ENCODE measurements around the gene UMODL1.

The UMODL1 gene

GRCh38 chr21:42154237-42155044 lies 83.3 kb downstream of the UMODL1 start:
- H3K27ac ChIP-seq (ENCODE audit: low read length): no peak overlapping the region
- no peaks in the 10 kb centered on the region for H3K9me3 ChIP-seq (ENCODE audit: control insufficient read depth in 2 of 2, low read length in 2 of 2)
- no peak overlapping the region for H3K4me3 ChIP-seq (ENCODE audit: low read length in 2 of 2)
- peaks cover 6 to 11% of the 10 kb centered on the region in 2 donors for H3K27me3 ChIP-seq (ENCODE audit: control insufficient read depth in 1 of 2, insufficient read depth in 2 of 2, low read length in 2 of 2)
- no peaks in the 10 kb centered on the region for H3K4me1 ChIP-seq (ENCODE audit: control insufficient read depth, insufficient read depth, low read length)
- no peaks in the 10 kb centered on the region for H3K36me3 ChIP-seq (ENCODE audit: control insufficient read depth in 2 of 2, insufficient read depth in 2 of 2, low read length in 2 of 2)
- no peak overlapping the region for H3K9ac ChIP-seq (ENCODE audit: low read length in 2 of 2)

GRCh38 chr21:42155045-42155855 lies 84.1 kb downstream of the UMODL1 start:
- Histone ChIP-seq H3K36me3 (ENCODE audit: control insufficient read depth in 2 of 2, insufficient read depth in 2 of 2, low read length in 2 of 2) (no peaks in the 10 kb centered on the region), H3K4me1 (ENCODE audit: control insufficient read depth, insufficient read depth, low read length) (no peaks in the 10 kb centered on the region), H3K27ac (ENCODE audit: low read length) (no peak overlapping the region), H3K9me3 (ENCODE audit: control insufficient read depth in 2 of 2, low read length in 2 of 2) (no peaks in the 10 kb centered on the region), H3K4me3 (ENCODE audit: low read length in 2 of 2) (no peak overlapping the region), H3K27me3 (ENCODE audit: control insufficient read depth in 1 of 2, insufficient read depth in 2 of 2, low read length in 2 of 2) (peaks cover 6 to 12% of the 10 kb centered on the region in 2 donors), H3K9ac (ENCODE audit: low read length in 2 of 2) (no peak overlapping the region)

GRCh38 chr21:42156690-42157605 lies 85.8 kb downstream of the UMODL1 start:
- Histone ChIP-seq H3K36me3 (ENCODE audit: control insufficient read depth in 2 of 2, insufficient read depth in 2 of 2, low read length in 2 of 2) (no peaks in the 10 kb centered on the region), H3K4me1 (ENCODE audit: control insufficient read depth, insufficient read depth, low read length) (no peaks in the 10 kb centered on the region), H3K27ac (ENCODE audit: low read length) (no peak overlapping the region), H3K27me3 (ENCODE audit: control insufficient read depth in 1 of 2, insufficient read depth in 2 of 2, low read length in 2 of 2) (peaks cover 6 to 12% of the 10 kb centered on the region in 2 donors), H3K9me3 (ENCODE audit: control insufficient read depth in 2 of 2, low read length in 2 of 2) (no peaks in the 10 kb centered on the region), H3K9ac (ENCODE audit: low read length in 2 of 2) (no peak overlapping the region), H3K4me3 (ENCODE audit: low read length in 2 of 2) (no peak overlapping the region)

- no peak overlapping the region for H3K4me3 ChIP-seq (ENCODE audit: low read length in 2 of 2)
- no peaks in the 10 kb centered on the region for H3K9me3 ChIP-seq (ENCODE audit: control insufficient read depth in 2 of 2, low read length in 2 of 2)
- no peak overlapping the region for H3K9ac ChIP-seq (ENCODE audit: low read length in 2 of 2)
- no peaks in the 10 kb centered on the region for H3K4me1 ChIP-seq (ENCODE audit: control insufficient read depth, insufficient read depth, low read length)
- H3K36me3 ChIP-seq (ENCODE audit: control insufficient read depth in 2 of 2, insufficient read depth in 2 of 2, low read length in 2 of 2): no peaks in the 10 kb centered on the region
- peaks cover 6 to 12% of the 10 kb centered on the region in 2 donors for H3K27me3 ChIP-seq (ENCODE audit: control insufficient read depth in 1 of 2, insufficient read depth in 2 of 2, low read length in 2 of 2)
- H3K27ac ChIP-seq (ENCODE audit: low read length): no peak overlapping the region
These were observed 86.6 kb downstream of the UMODL1 start for GRCh38 chr21:42157606-42158310.

- no peak overlapping the region for H3K4me3 ChIP-seq (ENCODE audit: low read length in 2 of 2)
- H3K9me3 ChIP-seq (ENCODE audit: control insufficient read depth in 2 of 2, low read length in 2 of 2): no peaks in the 10 kb centered on the region
- H3K36me3 ChIP-seq (ENCODE audit: control insufficient read depth in 2 of 2, insufficient read depth in 2 of 2, low read length in 2 of 2): no peaks in the 10 kb centered on the region
- H3K9ac ChIP-seq (ENCODE audit: low read length in 2 of 2): no peak overlapping the region
- no peaks in the 10 kb centered on the region for H3K4me1 ChIP-seq (ENCODE audit: control insufficient read depth, insufficient read depth, low read length)
- peaks cover 6 to 12% of the 10 kb centered on the region in 2 donors for H3K27me3 ChIP-seq (ENCODE audit: control insufficient read depth in 1 of 2, insufficient read depth in 2 of 2, low read length in 2 of 2)
- no peak overlapping the region for H3K27ac ChIP-seq (ENCODE audit: low read length)
These were observed 87.7 kb downstream of the UMODL1 start for GRCh38 chr21:42158846-42159245.

- H3K4me3 ChIP-seq (ENCODE audit: low read length in 2 of 2): no peak overlapping the region
- H3K27ac ChIP-seq (ENCODE audit: low read length): no peak overlapping the region
- no peak overlapping the region for H3K9ac ChIP-seq (ENCODE audit: low read length in 2 of 2)
- H3K27me3 ChIP-seq (ENCODE audit: control insufficient read depth in 1 of 2, insufficient read depth in 2 of 2, low read length in 2 of 2): peaks cover 6 to 12% of the 10 kb centered on the region in 2 donors
- H3K4me1 ChIP-seq (ENCODE audit: control insufficient read depth, insufficient read depth, low read length): no peaks in the 10 kb centered on the region
- no peaks in the 10 kb centered on the region for H3K9me3 ChIP-seq (ENCODE audit: control insufficient read depth in 2 of 2, low read length in 2 of 2)
- no peaks in the 10 kb centered on the region for H3K36me3 ChIP-seq (ENCODE audit: control insufficient read depth in 2 of 2, insufficient read depth in 2 of 2, low read length in 2 of 2)
These were observed 88.5 kb downstream of the UMODL1 start for GRCh38 chr21:42159560-42160110.

GRCh38 chr21:42160111-42160721 lies 89.1 kb downstream of the UMODL1 start:
- Histone ChIP-seq H3K4me1 (ENCODE audit: control insufficient read depth, insufficient read depth, low read length) (no peaks in the 10 kb centered on the region), H3K27ac (ENCODE audit: low read length) (no peak overlapping the region), H3K9me3 (ENCODE audit: control insufficient read depth in 2 of 2, low read length in 2 of 2) (no peaks in the 10 kb centered on the region), H3K27me3 (ENCODE audit: control insufficient read depth in 1 of 2, insufficient read depth in 2 of 2, low read length in 2 of 2) (peaks cover 6 to 12% of the 10 kb centered on the region in 2 donors), H3K9ac (ENCODE audit: low read length in 2 of 2) (no peak overlapping the region), H3K4me3 (ENCODE audit: low read length in 2 of 2) (no peak overlapping the region), H3K36me3 (ENCODE audit: control insufficient read depth in 2 of 2, insufficient read depth in 2 of 2, low read length in 2 of 2) (no peaks in the 10 kb centered on the region)

GRCh38 chr21:42160765-42161164 lies 89.6 kb downstream of the UMODL1 start:
- H3K36me3 ChIP-seq (ENCODE audit: control insufficient read depth in 2 of 2, insufficient read depth in 2 of 2, low read length in 2 of 2): no peaks in the 10 kb centered on the region
- no peak overlapping the region for H3K9ac ChIP-seq (ENCODE audit: low read length in 2 of 2)
- no peaks in the 10 kb centered on the region for H3K4me1 ChIP-seq (ENCODE audit: control insufficient read depth, insufficient read depth, low read length)
- H3K4me3 ChIP-seq (ENCODE audit: low read length in 2 of 2): no peak overlapping the region
- H3K27me3 ChIP-seq (ENCODE audit: control insufficient read depth in 1 of 2, insufficient read depth in 2 of 2, low read length in 2 of 2): peaks cover 6 to 12% of the 10 kb centered on the region in 2 donors
- no peak overlapping the region for H3K27ac ChIP-seq (ENCODE audit: low read length)
- no peaks in the 10 kb centered on the region for H3K9me3 ChIP-seq (ENCODE audit: control insufficient read depth in 2 of 2, low read length in 2 of 2)

- Histone ChIP-seq H3K27ac (ENCODE audit: low read length) (no peak overlapping the region), H3K9me3 (ENCODE audit: control insufficient read depth in 2 of 2, low read length in 2 of 2) (no peaks in the 10 kb centered on the region), H3K4me1 (ENCODE audit: control insufficient read depth, insufficient read depth, low read length) (no peaks in the 10 kb centered on the region), H3K36me3 (ENCODE audit: control insufficient read depth in 2 of 2, insufficient read depth in 2 of 2, low read length in 2 of 2) (no peaks in the 10 kb centered on the region), H3K4me3 (ENCODE audit: low read length in 2 of 2) (no peak overlapping the region), H3K27me3 (ENCODE audit: control insufficient read depth in 1 of 2, insufficient read depth in 2 of 2, low read length in 2 of 2) (peaks cover 6 to 9% of the 10 kb centered on the region in 2 donors), H3K9ac (ENCODE audit: low read length in 2 of 2) (no peak overlapping the region)
These were observed 90.4 kb downstream of the UMODL1 start for GRCh38 chr21:42161401-42161955.
